Raji (cell line): ENCODE results near the gene SMYD1.

ENCODE experiments used
- POLR2A ChIP-seq: IDR thresholded peaks from 2 replicates; pipeline ENCODE4 v1.6.1; 2011; ENCODE audit warnings: low read depth, low read length, control low read depth; ENCODE audit not compliant: insufficient read depth

Gene SMYD1

DNA sequence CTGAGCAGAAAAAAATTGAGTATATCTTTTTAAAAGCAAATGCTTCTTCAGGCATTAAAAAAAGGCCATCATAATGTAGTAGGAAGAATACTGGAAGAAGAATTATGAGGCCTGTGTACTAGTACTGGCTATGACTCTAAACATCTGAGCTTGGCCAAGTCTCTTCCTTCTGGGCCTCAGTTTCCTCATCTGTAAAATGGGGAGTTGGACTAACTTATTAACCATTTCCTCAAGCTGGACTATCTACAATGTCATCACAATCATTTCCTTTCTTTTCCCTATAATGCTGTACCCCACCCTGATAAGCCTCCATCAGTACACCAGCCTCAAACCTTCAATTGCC, 30.9 kb downstream of the SMYD1 start:
- TF ChIP-seq POLR2A: no peak

DNA sequence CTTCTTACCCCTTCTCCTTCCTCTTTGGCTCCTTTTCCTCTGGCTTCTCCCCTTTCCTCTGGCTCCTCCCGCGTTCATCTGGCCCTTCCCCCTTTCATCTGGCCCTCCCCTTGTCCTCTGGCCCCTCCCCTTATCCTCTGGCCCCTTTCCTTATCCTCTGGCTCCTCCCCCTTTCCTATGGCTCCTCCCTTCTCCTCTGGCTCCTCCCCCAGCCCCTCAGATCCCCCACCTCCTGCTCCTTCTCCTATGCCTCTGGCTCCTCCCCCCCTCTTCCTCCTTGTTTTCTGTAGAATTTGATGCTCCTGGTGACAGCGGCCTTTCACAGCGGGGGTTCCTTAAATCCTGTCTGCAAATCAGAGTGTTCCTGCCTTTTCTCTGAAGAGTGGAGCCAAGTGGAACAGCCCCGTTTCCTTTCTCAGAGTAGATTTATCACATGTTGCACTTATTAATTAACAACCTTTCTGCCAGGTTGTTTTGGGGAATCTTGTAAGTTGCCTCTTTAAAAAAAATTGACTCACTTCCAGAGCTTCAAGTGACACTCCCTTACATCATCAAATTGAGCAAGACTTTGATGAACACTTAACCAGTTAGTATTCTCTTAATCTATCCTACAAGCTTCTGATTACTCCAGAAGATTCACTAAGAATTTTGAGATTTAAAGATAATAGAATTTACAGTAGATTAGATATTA, 32.3 kb downstream of the SMYD1 start:
- TF ChIP-seq POLR2A: no peak

DNA sequence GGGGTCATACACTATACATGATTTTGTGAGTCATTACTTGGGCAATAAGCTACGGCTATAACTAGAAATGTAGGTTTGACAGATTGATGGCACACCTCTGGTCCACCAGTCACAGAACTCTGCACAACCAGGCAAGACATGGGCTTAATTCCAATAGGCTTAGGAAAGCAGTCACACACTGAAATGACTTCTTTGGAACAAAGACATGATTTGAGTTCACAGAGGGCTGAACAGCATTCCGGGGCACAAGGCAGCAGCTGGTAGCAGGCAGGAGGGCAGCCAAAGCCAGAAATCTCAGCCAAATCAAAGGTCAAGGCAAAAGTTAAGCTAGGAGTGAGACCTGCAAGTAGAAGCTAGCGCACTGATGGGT, 32.8 kb downstream of the SMYD1 start:
- no peak for TF ChIP-seq POLR2A

DNA sequence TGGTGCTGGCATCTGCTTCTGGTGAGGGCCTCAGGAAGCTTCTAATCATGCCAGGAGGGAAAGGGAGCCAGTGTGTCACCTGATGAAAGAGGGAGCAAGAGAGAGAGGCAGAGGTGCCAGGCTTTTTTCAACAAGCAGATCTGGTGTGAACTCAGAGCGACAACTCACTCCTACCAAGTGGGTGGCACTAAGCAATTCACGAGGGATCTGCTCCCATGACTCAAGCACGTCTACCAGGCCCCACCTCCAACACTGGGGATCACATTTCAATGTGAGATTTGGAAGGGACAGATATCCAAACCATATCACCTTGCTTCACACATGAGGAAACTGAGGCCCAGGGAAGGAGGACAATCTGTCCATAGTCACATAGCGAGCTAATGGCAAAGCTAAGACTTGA, 41.2 kb downstream of the SMYD1 start:
- TF ChIP-seq POLR2A: no peak

DNA sequence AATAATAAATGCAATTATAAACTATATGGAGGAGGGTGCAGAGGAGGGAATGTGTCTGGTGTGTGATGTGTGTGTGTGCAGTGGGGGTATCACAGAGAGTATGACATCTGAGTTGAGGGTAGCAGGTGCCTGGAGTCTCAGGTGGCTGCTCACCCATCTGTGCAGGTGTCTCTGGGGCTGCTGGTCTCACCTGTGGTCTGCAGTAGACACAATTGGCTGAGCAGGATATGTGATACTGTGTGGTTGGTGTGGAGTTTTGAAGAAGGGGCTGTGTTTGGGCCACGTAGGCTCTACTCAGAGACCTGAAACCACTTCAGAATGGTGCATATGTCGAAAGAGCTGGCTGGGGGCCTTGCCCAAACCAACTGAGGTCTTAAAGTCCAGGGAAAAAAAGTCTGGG, 43.2 kb downstream of the SMYD1 start:
- TF ChIP-seq POLR2A: no peak

DNA sequence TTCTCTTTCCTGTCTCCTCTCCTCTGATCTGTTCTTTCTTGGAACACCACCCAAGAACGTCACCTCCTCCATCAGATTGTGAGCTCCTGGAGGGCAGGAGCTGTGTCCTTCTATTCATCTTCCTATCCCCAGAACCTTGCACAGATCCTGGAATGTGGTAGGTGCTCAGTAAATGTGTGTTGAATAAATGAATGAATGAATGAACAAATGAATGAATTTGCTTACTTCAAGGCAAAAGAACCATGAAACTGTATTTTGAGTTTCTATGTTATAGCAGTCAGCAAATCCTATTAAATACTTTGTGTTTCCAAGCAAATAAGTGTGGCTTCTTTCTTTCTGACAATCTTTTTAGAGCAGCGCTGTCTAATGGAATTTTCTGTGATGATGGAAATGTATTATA, 45.4 kb downstream of the SMYD1 start:
- TF ChIP-seq POLR2A: no peak

DNA sequence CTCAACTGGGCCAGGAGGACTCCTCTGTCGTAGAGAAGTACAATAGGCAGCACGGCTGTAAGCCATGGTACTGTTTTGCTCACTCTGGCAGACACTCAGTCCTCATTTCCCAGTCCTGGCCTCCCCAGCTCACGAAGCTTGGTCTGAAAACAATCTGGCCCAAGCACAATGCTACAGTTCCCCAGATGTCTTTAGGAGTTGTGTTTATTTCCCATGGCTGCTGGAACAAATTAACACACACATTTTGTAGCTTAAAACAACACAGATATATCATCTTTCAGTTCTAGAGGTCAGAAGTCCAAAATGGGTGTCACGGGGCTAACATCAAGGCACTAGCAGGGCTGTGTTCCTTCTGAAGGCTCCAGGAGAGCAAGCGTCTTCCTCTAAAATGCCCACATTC, 47.3 kb downstream of the SMYD1 start:
- TF ChIP-seq POLR2A: no peak

DNA sequence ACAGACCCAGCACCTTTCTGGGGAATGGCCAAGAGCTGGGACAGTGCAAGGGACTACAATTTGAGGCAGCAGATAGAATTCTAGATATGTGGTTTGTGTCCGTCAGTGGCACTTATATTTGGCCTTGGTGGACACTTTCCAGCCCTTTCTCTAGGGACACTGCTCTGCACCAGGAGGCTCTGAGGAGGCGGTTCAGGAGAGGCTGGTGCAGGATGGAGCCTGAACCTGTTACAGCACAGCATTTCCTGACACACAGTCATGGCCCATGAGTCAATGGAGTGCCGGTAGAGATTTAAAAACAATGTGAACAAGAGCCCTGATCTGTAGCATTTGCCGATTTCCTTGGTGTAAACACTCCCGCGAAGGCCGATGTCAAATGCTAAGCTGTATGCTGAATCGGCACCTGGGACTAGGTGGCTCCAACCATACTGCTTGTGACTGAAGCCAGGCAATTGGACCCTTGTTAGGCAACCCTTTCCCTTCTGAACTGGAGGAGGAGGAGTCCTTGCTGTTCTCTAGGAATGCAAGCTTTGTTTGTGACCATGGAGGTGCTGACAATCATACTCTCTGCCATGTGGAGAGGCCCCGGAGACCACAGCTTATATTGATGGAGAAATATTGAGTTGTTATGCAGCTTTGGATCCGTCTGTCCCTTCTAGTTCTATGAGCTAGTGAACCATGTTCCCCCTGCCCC, 48.3 kb downstream of the SMYD1 start:
- TF ChIP-seq POLR2A: no peak

DNA sequence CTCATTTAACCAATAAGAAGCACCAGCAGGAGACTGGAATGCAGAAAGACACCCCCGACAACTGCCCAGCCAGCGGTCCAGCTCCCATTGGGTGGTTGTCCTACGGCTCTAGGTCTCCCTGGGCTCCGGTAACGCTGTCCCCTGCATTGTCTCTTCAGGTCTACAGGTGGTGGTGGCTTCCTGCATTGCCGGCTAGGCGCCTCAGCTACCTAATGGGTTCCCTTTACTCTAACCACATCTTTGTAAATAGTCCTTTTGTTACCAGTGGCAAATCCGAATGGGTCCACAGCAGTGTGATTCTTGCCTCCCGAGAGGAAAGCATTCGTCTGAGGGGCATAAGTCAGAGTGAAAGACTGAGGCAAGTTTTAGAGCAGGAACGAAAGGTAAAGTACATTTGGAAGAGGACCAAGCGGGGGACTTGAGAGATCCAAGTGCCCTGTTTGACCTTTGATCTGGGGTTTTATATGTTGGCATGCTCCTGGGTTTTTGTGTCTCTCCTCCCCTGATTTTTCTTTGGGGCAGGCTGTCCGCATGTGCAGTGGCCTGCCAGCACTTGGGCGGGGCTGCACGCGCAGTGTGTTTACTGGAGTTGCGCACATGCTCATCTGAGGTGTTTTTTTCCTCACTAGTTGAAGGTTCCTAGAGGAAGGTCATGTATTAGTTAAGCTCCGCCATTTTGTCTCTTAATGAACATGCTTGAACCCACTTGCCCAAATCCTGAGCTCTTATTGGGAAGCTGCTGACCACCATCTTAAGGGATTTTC, 49.2 kb downstream of the SMYD1 start:
- TF ChIP-seq POLR2A: no peak

DNA sequence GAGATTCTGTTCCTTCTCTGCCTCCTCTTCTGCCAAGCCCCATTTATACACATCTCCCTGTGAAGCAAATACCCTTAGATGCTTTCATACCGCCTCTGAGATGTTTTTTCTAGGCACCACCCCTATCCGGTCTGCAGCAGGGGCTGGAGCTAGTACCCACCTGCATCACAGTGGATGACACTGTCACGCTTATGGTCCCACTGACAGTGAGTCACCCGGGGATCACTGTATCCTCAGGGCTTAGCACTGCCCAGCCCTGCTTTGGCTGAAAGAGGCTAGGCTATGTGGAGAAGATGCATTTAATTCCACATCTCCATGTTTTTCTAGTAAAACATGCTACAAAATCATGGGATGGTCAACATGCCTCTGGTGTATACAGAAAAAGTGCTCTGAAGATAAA, 50.3 kb downstream of the SMYD1 start:
- TF ChIP-seq POLR2A: no peak

DNA sequence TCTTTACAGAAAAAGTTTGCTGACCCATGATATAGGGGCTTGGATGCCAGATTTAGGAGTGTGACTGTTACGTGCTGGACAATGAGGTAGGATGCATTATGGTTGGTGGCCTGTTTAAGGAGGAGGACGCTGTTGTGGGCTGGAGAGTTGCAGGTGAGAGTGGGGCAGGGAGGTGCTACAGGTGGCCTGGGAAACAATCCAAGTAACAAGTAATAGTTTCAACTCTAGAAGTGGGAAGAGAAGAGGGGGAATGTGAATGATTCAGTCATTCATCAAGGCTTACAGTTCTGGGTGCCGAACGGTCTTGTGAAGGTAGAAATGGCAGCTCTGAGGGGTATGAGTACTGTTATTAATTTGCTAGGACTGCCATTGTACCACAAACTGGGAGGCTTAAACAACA, 54.1 kb downstream of the SMYD1 start:
- TF ChIP-seq POLR2A: no peak

DNA sequence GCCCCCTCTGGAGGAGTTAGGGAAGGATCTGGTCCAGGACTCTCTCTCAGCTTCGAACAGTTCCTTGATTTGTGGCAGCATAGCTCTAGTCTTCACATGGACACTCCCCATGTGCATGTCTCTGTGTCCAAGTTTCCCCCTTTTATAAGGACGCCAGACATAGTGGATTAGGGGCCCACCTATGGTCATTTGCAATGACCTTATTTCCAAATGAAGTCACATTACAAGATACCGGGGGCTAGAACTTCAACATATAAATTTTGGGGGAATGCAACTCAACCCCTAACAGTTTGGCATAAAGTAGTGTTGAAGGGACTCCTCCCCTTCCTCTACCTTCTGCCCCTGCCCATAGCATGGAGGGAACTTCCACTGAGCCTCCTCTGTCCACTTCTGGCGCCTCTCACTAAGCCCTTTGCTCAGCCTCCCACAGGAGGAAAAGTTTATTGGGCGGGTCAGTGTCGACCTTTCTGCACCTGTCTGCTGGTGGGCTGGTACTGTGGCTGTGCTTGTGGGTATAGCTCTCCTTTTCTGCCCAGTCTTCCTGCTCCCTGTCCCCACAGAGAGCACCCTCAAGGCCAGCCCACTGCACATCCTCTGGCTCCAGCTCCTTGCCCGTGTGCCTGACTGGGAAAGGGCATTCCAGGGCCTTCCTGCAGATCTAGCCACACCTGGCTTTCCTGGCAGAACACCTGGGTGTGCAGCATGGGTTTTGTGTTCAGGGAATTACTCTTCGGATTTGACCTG, 54.7 kb downstream of the SMYD1 start:
- no peak for TF ChIP-seq POLR2A

DNA sequence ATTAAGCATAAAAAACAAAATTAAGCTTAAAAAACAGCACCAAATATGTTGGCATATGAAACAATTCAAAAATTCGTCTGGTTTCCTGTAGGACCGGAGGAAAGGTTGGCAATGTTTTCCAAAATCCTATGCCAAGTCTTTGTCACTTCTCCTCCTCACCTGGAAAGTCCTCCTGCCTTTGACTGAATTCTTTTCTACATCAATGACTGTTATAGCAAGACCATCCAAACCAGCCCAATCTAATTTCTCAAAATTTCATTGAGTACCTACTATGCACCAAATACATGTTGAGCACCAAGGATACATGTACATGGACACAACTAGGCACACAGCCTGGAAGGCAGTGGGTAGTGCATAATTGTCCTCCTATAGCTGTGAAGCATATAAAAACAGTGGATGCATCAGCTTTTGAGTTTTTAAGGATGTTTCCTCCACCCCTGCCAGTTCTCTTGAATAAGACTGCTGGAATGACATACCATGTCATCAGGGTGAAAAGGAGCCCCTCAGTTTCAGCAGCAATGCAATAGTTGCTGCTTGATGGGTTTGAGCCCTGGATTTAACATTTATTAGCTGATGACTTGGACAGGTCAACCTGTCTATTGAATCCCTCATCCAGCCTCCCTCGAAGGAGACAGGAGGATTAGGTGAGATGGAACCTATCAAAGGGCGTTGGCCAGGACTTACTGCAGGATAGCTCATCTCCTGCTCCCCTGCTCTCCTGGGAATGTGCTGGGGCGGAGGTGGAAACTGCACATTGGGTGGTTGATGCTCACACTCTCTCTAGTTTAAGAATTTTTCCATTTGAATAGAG, 55.7 kb downstream of the SMYD1 start:
- TF ChIP-seq POLR2A: no peak

DNA sequence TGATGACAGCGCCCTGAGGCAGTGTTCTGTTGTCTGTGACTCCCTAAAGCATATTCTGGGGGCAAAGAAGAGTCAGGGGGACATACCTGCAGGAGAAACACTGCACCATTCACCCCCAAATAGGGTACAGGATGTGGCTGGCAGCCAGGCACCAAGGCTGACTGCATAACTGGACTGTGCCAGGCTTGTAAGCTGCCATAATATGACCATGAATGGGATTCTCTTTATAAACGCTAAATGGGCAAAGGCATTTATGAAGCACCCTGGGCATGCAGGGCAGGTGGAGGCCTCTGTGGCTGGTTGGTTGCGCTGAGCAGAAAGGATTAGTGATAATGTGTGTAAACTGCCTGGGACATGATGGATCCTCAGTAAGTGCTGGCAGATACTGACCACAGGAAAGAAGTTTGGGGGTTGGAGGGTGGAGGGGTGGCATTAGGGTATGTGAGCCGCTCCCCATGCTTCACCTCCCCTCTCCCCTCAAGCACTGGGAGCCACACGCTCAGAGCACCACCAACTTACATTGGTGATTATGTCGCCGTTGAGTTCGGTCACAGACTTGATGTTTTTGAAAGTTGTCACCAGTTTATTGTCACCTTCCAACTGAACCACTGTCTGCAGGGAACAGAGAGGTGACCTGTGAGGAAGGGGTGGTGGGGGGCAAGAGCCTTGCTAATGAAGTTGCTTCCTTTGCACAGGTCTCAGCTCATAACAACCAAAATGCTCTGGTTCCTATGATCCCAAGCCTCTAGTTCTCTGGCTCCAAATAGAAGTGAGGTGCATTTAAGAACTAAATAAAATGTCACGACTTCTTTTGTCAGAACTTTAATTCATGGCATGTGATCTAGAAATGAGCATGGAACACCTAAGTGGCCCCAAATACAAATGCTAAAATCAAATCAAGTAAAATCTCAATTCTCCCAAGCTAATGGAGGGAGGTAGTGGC, 56.6 kb downstream of the SMYD1 start:
- TF ChIP-seq POLR2A: no peak
